HepG2 (cell line): ENCODE results near the gene PXMP4. TPM values are rescaled to one million over a fixed set of nuclear protein-coding genes. Genes with fewer than 3 reads are reported as not detected.
A peak's percentile ranks its signal among the peaks of the same experiment; 100 is the strongest.

Experiments
- JUNB ChIP-seq: sonication (generic); formaldehyde crosslinking; IDR thresholded peaks from 2 replicates; pipeline ENCODE4 v1.8.0; 2022; ENCODE audit warnings: missing genetic modification reagents, mild to moderate bottlenecking, borderline replicate concordance
- NR2F2 ChIP-seq: IDR thresholded peaks from 2 replicates; pipeline ENCODE4 v1.6.1; 2012; ENCODE audit warnings: low read depth, inconsistent platforms, borderline replicate concordance
- POLR2G ChIP-seq: fragments of 200-400 bp; formaldehyde crosslinking; IDR thresholded peaks from 2 replicates; pipeline ENCODE4 v1.6.1; 2018; ENCODE audit warnings: mild to moderate bottlenecking, low read depth, low read length, moderate library complexity
- SIN3A ChIP-seq: IDR thresholded peaks from 2 replicates; pipeline ENCODE4 v1.6.1; 2011; ENCODE audit warnings: low read depth, mild to moderate bottlenecking, control low read depth, low read length, borderline replicate concordance
- STAT6 ChIP-seq: sonication (generic); formaldehyde crosslinking; IDR thresholded peaks from 2 replicates; pipeline ENCODE4 v1.4.0; 2020; ENCODE audit warnings: missing genetic modification reagents, mild to moderate bottlenecking, borderline replicate concordance
- ZNF235 ChIP-seq: sonication (generic); formaldehyde crosslinking; IDR thresholded peaks from 2 replicates; pipeline ENCODE4 v1.8.1; 2023; ENCODE audit warnings: mild to moderate bottlenecking, missing genetic modification reagents, borderline replicate concordance
- ZSCAN9 ChIP-seq: IDR thresholded peaks from 2 replicates; pipeline ENCODE4 v1.6.1; 2016; ENCODE audit warnings: borderline replicate concordance
- polyA plus RNA-seq, 8 experiments: library from polyadenylated mRNA; depleted of rRNA in 3 of 8; stranded (reverse) in 7 of 8; unstranded in 1 of 8; fragments of >200 nt; fragmentation: Illumina TruSeq in 4 of 8; extraction: Trizol in 4 of 8; gene quantifications; 2 replicates each; pipeline versions ENCODE4 v1.2.1 to v1.2.3, GENCODE V29; 2011 to 2016; ENCODE audit warnings: low read depth in 4 of 8, missing spikeins in 1 of 8, mixed read lengths in 1 of 8; ENCODE audit not compliant: insufficient read depth in 1 of 8
- total RNA-seq, 5 experiments: library from RNA; depleted of rRNA; stranded (reverse); fragments of >200 nt; fragmentation: Illumina TruSeq; extraction: Trizol; gene quantifications; 2 replicates each; pipeline ENCODE4 v1.2.3, GENCODE V29; 2016; ENCODE audit warnings: low read depth in 1 of 5
- TF ChIP-seq, protein P1 (sequence below): sonication (generic); formaldehyde crosslinking; IDR thresholded peaks from 2 replicates; pipeline ENCODE4 v1.8.0; 2022; ENCODE audit warnings: mild to moderate bottlenecking, missing genetic modification reagents, moderate library complexity
- TF ChIP-seq, protein P2 (sequence below): sonication (generic); formaldehyde crosslinking; IDR thresholded peaks from 2 replicates; pipeline ENCODE4 v1.4.0; 2020; ENCODE audit warnings: low read depth, missing genetic modification reagents
- TF ChIP-seq, protein P3 (sequence below): sonication (generic); formaldehyde crosslinking; IDR thresholded peaks from 2 replicates; pipeline ENCODE4 v1.4.0; 2020; ENCODE audit warnings: missing genetic modification reagents
- TF ChIP-seq, protein P4 (sequence below): sonication (generic); formaldehyde crosslinking; IDR thresholded peaks from 2 replicates; pipeline ENCODE4 v1.8.0; 2022; ENCODE audit warnings: mild to moderate bottlenecking, missing genetic modification reagents, moderate library complexity
- TF ChIP-seq, protein P5 (sequence below): conservative IDR thresholded peaks from 2 replicates; pipeline ENCODE4 v1.6.1; 2018; ENCODE audit warnings: missing genetic modification reagents
- TF ChIP-seq, protein P6 (sequence below): sonication (generic); formaldehyde crosslinking; IDR thresholded peaks from 2 replicates; pipeline ENCODE4 v1.4.0; 2020; ENCODE audit warnings: missing genetic modification reagents

The PXMP4 gene
- total and polyA plus RNA-seq, 2 of the 13 experiments (the other 11 are each of a cell fraction or from before 2014, with no cell fraction given) = not detected

DNA sequence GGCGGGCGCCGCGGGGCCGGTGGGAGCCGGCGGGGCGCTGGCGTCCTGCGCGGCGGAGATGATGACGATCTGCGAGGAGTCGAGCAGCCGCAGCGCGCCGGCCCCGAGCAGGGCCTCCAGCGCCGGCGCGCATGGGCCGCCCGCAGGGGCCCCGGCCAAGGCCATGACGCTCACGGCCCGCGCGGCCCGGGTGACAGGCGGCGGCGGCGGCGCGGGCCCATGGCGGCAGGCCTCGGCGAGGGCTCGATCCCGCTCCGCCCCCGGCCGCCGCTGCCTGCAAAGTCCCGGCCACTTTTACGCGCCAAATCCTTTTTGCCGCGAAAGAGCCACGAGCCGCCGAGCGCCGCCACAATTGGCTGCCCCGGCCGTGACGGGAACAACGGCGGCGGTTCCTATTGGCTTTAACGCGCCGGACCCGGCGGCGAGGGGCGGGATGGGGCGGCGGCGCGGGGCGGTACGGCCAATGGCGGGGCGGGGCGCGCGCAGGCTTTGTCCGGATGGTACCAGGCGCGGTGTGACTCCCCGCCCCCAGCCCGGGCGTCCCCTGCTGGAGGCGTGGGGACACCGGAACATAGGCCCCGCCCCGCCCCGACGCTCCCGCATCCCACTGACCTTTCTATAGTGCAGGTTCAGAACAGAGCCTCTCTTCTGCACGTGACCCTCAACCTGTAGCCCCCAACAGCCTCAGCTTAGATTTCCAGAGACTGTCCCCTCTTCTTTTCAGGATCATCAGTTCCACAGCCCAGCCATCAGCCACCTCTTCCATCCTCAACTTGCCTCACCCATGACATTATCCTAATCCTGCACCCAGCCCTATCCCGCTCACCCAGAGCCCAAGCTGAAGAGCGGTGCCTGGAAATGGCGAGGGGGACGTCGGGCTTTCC is 33.8 kb downstream of the PXMP4 start, which contains the start of gene E2F1 (continued):
- TF ChIP-seq, protein P1, sequence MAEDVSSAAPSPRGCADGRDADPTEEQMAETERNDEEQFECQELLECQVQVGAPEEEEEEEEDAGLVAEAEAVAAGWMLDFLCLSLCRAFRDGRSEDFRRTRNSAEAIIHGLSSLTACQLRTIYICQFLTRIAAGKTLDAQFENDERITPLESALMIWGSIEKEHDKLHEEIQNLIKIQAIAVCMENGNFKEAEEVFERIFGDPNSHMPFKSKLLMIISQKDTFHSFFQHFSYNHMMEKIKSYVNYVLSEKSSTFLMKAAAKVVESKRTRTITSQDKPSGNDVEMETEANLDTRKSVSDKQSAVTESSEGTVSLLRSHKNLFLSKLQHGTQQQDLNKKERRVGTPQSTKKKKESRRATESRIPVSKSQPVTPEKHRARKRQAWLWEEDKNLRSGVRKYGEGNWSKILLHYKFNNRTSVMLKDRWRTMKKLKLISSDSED = no peak
- TF ChIP-seq NR2F2 (0 out of 2 replicates have a peak, but pooled peaks have one; percentile 18), JUNB (CRISPR knock-in tag) (0 out of 2 replicates have a peak, but pooled peaks have one; percentile 74), POLR2G (peak; percentile 26; the same call in 1 of the 2 replicates), ZSCAN9 (CRISPR knock-in tag) (peak; percentile 81; the same call in 1 of the 2 replicates), ZNF235 (CRISPR knock-in tag) (peak; percentile 91), STAT6 (CRISPR knock-in tag) (peak; percentile 53; the same call in 1 of the 2 replicates), SIN3A (peak; percentile 97)
- TF ChIP-seq, protein P2, sequence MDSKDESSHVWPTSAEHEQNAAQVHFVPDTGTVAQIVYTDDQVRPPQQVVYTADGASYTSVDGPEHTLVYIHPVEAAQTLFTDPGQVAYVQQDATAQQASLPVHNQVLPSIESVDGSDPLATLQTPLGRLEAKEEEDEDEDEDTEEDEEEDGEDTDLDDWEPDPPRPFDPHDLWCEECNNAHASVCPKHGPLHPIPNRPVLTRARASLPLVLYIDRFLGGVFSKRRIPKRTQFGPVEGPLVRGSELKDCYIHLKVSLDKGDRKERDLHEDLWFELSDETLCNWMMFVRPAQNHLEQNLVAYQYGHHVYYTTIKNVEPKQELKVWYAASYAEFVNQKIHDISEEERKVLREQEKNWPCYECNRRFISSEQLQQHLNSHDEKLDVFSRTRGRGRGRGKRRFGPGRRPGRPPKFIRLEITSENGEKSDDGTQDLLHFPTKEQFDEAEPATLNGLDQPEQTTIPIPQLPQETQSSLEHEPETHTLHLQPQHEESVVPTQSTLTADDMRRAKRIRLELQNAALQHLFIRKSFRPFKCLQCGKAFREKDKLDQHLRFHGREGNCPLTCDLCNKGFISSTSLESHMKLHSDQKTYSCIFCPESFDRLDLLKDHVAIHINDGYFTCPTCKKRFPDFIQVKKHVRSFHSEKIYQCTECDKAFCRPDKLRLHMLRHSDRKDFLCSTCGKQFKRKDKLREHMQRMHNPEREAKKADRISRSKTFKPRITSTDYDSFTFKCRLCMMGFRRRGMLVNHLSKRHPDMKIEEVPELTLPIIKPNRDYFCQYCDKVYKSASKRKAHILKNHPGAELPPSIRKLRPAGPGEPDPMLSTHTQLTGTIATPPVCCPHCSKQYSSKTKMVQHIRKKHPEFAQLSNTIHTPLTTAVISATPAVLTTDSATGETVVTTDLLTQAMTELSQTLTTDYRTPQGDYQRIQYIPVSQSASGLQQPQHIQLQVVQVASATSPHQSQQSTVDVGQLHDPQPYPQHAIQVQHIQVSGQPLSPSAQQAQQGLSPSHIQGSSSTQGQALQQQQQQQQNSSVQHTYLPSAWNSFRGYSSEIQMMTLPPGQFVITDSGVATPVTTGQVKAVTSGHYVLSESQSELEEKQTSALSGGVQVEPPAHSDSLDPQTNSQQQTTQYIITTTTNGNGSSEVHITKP (CRISPR knock-in tag) = no peak
- TF ChIP-seq, protein P3, sequence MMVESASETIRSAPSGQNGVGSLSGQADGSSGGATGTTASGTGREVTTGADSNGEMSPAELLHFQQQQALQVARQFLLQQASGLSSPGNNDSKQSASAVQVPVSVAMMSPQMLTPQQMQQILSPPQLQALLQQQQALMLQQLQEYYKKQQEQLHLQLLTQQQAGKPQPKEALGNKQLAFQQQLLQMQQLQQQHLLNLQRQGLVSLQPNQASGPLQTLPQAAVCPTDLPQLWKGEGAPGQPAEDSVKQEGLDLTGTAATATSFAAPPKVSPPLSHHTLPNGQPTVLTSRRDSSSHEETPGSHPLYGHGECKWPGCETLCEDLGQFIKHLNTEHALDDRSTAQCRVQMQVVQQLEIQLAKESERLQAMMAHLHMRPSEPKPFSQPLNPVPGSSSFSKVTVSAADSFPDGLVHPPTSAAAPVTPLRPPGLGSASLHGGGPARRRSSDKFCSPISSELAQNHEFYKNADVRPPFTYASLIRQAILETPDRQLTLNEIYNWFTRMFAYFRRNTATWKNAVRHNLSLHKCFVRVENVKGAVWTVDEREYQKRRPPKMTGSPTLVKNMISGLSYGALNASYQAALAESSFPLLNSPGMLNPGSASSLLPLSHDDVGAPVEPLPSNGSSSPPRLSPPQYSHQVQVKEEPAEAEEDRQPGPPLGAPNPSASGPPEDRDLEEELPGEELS = peak; percentile 64
- TF ChIP-seq, protein P4, sequence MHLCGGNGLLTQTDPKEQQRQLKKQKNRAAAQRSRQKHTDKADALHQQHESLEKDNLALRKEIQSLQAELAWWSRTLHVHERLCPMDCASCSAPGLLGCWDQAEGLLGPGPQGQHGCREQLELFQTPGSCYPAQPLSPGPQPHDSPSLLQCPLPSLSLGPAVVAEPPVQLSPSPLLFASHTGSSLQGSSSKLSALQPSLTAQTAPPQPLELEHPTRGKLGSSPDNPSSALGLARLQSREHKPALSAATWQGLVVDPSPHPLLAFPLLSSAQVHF (CRISPR knock-in tag) = peak; percentile 99
- TF ChIP-seq, protein P5, sequence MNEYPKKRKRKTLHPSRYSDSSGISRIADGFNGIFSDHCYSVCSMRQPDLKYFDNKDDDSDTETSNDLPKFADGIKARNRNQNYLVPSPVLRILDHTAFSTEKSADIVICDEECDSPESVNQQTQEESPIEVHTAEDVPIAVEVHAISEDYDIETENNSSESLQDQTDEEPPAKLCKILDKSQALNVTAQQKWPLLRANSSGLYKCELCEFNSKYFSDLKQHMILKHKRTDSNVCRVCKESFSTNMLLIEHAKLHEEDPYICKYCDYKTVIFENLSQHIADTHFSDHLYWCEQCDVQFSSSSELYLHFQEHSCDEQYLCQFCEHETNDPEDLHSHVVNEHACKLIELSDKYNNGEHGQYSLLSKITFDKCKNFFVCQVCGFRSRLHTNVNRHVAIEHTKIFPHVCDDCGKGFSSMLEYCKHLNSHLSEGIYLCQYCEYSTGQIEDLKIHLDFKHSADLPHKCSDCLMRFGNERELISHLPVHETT (CRISPR knock-in tag) = peak; percentile 55; the same call in 1 of the 2 replicates
- TF ChIP-seq, protein P6, sequence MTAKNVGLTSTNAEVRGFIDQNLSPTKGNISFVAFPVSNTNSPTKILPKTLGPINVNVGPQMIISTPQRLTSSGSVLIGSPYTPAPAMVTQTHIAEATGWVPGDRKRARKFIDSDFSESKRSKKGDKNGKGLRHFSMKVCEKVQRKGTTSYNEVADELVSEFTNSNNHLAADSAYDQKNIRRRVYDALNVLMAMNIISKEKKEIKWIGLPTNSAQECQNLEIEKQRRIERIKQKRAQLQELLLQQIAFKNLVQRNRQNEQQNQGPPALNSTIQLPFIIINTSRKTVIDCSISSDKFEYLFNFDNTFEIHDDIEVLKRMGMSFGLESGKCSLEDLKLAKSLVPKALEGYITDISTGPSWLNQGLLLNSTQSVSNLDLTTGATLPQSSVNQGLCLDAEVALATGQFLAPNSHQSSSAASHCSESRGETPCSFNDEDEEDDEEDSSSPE (CRISPR knock-in tag) = peak; percentile 100
